ENCODE measurements around the gene RPL13A. TPM values are rescaled to one million over a fixed set of nuclear protein-coding genes. Genes with fewer than 3 reads are reported as not detected.

Gene RPL13A
- polyA plus RNA-seq, 1 of the 3 experiments (the other 2 are of a cell fraction), result 2,748 TPM

DNA sequence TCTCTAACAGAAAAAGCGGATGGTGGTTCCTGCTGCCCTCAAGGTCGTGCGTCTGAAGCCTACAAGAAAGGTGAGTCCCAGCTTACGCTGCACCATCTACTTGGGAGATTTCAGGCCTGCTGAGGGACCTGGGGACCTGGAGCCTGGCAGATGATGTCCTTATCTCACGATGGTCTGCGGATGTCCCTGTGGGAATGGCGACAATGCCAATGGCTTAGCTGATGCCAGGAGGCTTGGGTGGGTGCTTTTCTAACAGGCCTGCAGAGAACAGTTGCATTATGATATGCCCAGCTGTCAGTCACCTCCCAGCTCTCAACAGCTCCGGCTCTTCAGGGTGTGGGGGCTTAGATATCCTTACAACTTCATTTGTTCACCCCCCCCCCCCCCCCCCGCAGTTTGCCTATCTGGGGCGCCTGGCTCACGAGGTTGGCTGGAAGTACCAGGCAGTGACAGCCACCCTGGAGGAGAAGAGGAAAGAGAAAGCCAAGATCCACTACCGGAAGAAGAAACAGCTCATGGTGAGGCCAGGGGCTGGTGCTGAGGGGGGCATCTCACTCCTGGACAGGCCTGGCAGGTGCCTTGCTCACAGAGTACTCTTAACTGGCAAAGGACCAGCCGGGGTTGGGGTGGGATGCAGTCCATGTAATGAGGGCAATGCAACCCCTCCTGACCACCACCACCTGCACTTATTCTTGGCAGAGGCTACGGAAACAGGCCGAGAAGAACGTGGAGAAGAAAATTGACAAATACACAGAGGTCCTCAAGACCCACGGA is 3.8 kb downstream of the RPL13A start:
- Histone ChIP-seq H3K27ac (ENCODE audit: low read depth in 2 of 2, low read length in 1 of 2) (peak overlapping the region in 1 of 2 experiments; percentile 80; a peak in 1 of 4 replicates), H3K9me2 (no peaks in the 10 kb centered on the region), H3K4me2 (no peak overlapping the region), H3K4me1 (ENCODE audit: control insufficient read depth in 1 of 2, insufficient read depth in 2 of 2, low read depth in 1 of 2, low read length in 1 of 2) (peaks cover 0 to 21% of the 10 kb centered on the region in 2 experiments; a peak in 1 of 4 replicates), H3K9ac (no peak overlapping the region), H3K79me2 (ENCODE audit: insufficient read depth) (peaks cover 39% of the 10 kb centered on the region), H3K9me3 (no peaks in the 10 kb centered on the region), H2AFZ (ENCODE audit: low read depth) (no peak overlapping the region), H3K4me3 (ENCODE audit: low read depth in 2 of 2, low read length in 1 of 2) (no peak overlapping the region), H3K27me3 (ENCODE audit: insufficient read depth) (no peaks in the 10 kb centered on the region), H3K36me3 (replicated peaks in 1 of 2; ENCODE audit: control insufficient read depth in 1 of 2, insufficient read depth in 2 of 2, low read length in 1 of 2) (peaks cover 36 to 48% of the 10 kb centered on the region in 2 experiments), H3F3A (replicated peaks; ENCODE audit: insufficient read depth) (peaks cover 75% of the 10 kb centered on the region), H4K20me1 (ENCODE audit: insufficient read depth) (peaks cover 32% of the 10 kb centered on the region)
- CTCF ChIA-PET, result interaction anchor here (0.8 to 0.9 kb wide), 2 partner anchors 55 to 188 kb away, joined by 3 to 4 read pairs; no protein-coding TSS in a partner anchor
- TF ChIP-seq TAF1 (IDR thresholded peaks at IDR 0.05; ENCODE audit: borderline replicate concordance, low read depth, low read length) (no peak), CHD2 (IDR thresholded peaks at IDR 0.05; ENCODE audit: low read length, partially characterized antibody) (no peak), FOXJ3 (CRISPR knock-in tag; IDR thresholded peaks at IDR 0.05) (no peak), NRF1 (IDR thresholded peaks at IDR 0.05; ENCODE audit: low read depth, low read length) (no peak), JUND (IDR thresholded peaks at IDR 0.05) (no peak), TEAD4 (IDR thresholded peaks at IDR 0.05; ENCODE audit: borderline replicate concordance, insufficient read depth) (no peak), YY1 (IDR thresholded peaks at IDR 0.05; ENCODE audit: low read depth) (no peak), SIN3A (IDR thresholded peaks at IDR 0.05; ENCODE audit: borderline replicate concordance, low read depth, low read length) (no peak), RXRA (IDR thresholded peaks at IDR 0.05; ENCODE audit: borderline replicate concordance, low read depth) (no peak), GATA2 (CRISPR knock-in tag; IDR thresholded peaks at IDR 0.05) (no peak), MXI1 (IDR thresholded peaks at IDR 0.05; ENCODE audit: low read depth, low read length) (no peak), FOXM1 (IDR thresholded peaks at IDR 0.05; ENCODE audit: low read depth) (no peak), TCF12 (IDR thresholded peaks at IDR 0.05) (no peak), MEF2A (IDR thresholded peaks at IDR 0.05; ENCODE audit: borderline replicate concordance, low read depth) (no peak), FOSL2 (IDR thresholded peaks at IDR 0.05; ENCODE audit: borderline replicate concordance, low read depth) (no peak)
- TF ChIP-seq, protein P1, sequence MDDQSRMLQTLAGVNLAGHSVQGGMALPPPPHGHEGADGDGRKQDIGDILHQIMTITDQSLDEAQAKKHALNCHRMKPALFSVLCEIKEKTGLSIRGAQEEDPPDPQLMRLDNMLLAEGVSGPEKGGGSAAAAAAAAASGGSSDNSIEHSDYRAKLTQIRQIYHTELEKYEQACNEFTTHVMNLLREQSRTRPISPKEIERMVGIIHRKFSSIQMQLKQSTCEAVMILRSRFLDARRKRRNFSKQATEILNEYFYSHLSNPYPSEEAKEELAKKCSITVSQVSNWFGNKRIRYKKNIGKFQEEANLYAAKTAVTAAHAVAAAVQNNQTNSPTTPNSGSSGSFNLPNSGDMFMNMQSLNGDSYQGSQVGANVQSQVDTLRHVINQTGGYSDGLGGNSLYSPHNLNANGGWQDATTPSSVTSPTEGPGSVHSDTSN (IDR thresholded peaks at IDR 0.05), result no peak
- TF ChIP-seq, protein P2, sequence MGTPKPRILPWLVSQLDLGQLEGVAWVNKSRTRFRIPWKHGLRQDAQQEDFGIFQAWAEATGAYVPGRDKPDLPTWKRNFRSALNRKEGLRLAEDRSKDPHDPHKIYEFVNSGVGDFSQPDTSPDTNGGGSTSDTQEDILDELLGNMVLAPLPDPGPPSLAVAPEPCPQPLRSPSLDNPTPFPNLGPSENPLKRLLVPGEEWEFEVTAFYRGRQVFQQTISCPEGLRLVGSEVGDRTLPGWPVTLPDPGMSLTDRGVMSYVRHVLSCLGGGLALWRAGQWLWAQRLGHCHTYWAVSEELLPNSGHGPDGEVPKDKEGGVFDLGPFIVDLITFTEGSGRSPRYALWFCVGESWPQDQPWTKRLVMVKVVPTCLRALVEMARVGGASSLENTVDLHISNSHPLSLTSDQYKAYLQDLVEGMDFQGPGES (IDR thresholded peaks at IDR 0.05; ENCODE audit: low read depth, low read length), result no peak
- TF ChIP-seq, protein P3, sequence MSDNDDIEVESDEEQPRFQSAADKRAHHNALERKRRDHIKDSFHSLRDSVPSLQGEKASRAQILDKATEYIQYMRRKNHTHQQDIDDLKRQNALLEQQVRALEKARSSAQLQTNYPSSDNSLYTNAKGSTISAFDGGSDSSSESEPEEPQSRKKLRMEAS (IDR thresholded peaks at IDR 0.05; ENCODE audit: low read depth), result no peak
- TF ChIP-seq, protein P4, sequence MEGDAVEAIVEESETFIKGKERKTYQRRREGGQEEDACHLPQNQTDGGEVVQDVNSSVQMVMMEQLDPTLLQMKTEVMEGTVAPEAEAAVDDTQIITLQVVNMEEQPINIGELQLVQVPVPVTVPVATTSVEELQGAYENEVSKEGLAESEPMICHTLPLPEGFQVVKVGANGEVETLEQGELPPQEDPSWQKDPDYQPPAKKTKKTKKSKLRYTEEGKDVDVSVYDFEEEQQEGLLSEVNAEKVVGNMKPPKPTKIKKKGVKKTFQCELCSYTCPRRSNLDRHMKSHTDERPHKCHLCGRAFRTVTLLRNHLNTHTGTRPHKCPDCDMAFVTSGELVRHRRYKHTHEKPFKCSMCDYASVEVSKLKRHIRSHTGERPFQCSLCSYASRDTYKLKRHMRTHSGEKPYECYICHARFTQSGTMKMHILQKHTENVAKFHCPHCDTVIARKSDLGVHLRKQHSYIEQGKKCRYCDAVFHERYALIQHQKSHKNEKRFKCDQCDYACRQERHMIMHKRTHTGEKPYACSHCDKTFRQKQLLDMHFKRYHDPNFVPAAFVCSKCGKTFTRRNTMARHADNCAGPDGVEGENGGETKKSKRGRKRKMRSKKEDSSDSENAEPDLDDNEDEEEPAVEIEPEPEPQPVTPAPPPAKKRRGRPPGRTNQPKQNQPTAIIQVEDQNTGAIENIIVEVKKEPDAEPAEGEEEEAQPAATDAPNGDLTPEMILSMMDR (IDR thresholded peaks at IDR 0.05), result no peak
- TF ChIP-seq, protein P5, sequence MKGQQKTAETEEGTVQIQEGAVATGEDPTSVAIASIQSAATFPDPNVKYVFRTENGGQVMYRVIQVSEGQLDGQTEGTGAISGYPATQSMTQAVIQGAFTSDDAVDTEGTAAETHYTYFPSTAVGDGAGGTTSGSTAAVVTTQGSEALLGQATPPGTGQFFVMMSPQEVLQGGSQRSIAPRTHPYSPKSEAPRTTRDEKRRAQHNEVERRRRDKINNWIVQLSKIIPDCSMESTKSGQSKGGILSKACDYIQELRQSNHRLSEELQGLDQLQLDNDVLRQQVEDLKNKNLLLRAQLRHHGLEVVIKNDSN (IDR thresholded peaks at IDR 0.05; ENCODE audit: borderline replicate concordance, low read depth), result no peak
- DNase-seq, result no peak
- 81% methylated on average over 14 of the region's 17 CpGs for WGBS (ENCODE audit: low lambda C conversion rate)
- POLR2A ChIA-PET, result no interaction called here

All from SK-N-SH (cell line).